LNCaP clone FGC (cell line): ENCODE data around the gene KCNG4.

Experiments used
- DNase-seq: peaks from one replicate; pipeline ENCODE4 v3.0.0-alpha.2; 2011; ENCODE audit warnings: low read depth
- H3K4me3 ChIP-seq: 2 replicates; pipeline ENCODE4 v1.5.1; 2011; ENCODE audit warnings: mild to moderate bottlenecking, low read depth, low read length, control low read depth
- TF ChIP-seq, protein P1 (sequence below): IDR thresholded peaks from 2 replicates; pipeline ENCODE4 v1.5.1; 2012; ENCODE audit warnings: mild to moderate bottlenecking; ENCODE audit not compliant: control insufficient read depth, insufficient read depth; ENCODE audit errors: extremely low read depth

KCNG4 gene

GRCh38 chr16:84272740-84273320 lies 33.0 kb upstream of the KCNG4 start:
- no peak for DNase-seq
- H3K4me3 ChIP-seq, result no peak overlapping the region
- TF ChIP-seq, protein P1, sequence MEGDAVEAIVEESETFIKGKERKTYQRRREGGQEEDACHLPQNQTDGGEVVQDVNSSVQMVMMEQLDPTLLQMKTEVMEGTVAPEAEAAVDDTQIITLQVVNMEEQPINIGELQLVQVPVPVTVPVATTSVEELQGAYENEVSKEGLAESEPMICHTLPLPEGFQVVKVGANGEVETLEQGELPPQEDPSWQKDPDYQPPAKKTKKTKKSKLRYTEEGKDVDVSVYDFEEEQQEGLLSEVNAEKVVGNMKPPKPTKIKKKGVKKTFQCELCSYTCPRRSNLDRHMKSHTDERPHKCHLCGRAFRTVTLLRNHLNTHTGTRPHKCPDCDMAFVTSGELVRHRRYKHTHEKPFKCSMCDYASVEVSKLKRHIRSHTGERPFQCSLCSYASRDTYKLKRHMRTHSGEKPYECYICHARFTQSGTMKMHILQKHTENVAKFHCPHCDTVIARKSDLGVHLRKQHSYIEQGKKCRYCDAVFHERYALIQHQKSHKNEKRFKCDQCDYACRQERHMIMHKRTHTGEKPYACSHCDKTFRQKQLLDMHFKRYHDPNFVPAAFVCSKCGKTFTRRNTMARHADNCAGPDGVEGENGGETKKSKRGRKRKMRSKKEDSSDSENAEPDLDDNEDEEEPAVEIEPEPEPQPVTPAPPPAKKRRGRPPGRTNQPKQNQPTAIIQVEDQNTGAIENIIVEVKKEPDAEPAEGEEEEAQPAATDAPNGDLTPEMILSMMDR, result no peak

DNA sequence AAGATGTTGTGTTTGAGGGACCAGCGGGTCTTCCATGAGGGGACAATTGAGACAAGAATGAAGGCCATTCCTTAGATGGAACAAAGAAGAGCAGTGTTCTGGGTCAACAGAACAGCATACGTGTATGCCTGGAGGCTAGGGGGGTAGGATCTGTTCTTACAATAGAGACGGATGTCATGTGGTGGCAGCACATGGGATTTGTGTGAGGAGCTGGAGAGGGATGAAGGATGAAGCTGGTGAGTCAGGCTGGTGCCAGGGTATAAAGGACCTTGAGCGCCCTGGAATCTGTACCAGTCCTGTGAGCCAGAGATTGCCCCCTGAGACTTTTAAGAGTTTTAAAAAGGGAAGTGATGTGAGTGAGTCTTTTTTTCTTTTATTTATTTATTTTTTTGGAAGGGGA lies 32.1 kb upstream of the KCNG4 start:
- H3K4me3 ChIP-seq, result no peak overlapping the region
- TF ChIP-seq, protein P1, result no peak
- DNase-seq, result no peak

DNA sequence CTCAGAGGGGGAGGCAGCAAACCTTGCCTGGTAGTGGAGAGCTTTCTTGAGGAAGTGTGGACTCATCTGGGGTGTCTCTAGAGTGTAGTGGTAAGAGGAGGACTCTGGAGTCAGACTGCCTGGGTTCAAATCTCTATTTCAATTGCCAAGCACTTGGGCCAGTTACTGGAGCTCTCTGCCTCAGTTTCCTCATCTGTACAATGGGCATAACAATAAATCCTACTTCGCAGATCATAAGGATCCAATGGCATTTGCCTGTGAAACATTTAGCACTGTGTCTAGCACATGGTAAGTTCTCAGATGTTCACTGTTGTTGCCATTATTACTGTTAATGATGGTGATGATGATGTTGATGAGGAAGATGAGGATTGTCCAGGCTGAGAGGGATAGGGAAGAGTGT lies 31.2 kb upstream of the KCNG4 start:
- no peak for DNase-seq
- H3K4me3 ChIP-seq, result no peak overlapping the region
- TF ChIP-seq, protein P1, result no peak

DNA sequence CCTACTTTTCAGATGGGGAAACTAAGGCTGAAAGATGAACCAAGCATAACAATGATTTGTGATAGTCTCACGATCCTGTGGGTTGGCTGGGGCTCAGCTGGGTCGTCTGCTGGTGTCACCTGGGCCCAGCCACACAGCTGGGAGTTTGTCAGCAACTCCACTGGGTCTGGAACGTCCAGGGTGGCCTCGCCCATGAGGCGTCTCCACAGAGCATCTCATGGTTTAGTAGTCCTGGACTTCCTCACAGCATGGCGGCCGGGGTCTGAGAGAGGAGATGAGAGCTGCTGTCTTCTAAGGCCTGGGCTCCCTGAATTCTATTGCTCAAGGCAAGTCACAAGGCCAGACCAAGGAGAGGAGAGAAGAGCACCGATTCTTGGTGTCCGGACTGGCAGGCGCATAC lies 30.7 kb upstream of the KCNG4 start:
- H3K4me3 ChIP-seq, result no peak overlapping the region
- DNase-seq, result no peak
- TF ChIP-seq, protein P1, result no peak

GRCh38 chr16:84270071-84270470 lies 30.3 kb upstream of the KCNG4 start:
- no peak overlapping the region for H3K4me3 ChIP-seq
- TF ChIP-seq, protein P1, result no peak
- no peak for DNase-seq

- no peak for DNase-seq
- TF ChIP-seq, protein P1, result no peak
- no peak overlapping the region for H3K4me3 ChIP-seq
Measured at GRCh38 chr16:84268291-84269040, 28.7 kb upstream of the KCNG4 start.
